ENCODE results near the gene TMEM250. TPM values are rescaled to one million over a fixed set of nuclear protein-coding genes. Genes with fewer than 3 reads are reported as not detected.
"Not testable (repeated sequence)": the region's sequence is repeated elsewhere in the genome, so short reads cannot be mapped to it uniquely, and the experiment has no call there.

Gene TMEM250
- total RNA-seq, 4 donors from 2014 or later, result 25.7 to 46.9 (median 41.5) TPM

DNA sequence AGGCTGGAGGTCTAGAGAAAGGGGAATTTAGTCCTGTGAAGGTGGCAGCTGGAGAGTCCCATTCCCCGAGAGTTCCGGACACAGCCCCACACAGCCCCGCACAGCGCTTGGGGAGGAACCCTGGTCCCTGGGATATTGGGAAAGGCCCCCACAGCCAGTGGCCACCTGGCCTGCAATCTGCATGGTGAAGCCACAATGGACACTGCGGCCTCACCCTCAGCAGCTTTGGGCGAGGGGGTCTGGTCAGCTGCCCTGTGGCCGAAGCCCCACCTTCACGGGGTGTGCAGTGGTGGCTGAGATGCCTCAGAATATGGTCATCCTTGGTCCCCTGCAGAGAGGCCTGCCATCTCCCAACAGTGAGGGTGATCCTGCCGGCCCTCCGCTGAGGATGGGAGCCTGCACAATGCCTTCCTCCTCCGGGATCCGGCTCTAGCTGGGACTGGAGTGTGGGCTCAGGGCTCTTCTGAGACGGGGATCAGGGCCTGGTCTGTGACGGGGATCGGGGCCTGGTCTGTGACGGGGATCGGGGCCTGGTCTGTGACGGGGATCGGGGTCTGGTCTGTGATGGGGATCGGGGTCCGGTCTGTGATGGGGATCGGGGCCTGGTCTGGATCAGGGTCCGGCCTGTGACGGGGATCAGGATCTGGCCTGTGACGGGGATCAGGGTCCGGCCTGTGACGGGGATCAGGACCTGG, 33.3 kb upstream of the TMEM250 start:
- Histone ChIP-seq H3K27ac (no peak overlapping the region), H3K27me3 (peaks cover 34 to 42% (median 39%) of the 10 kb centered on the region in 3 donors), H3K4me3 (no peak overlapping the region), H3K4me1 (no peaks in the 10 kb centered on the region), H3K9me3 (no peaks in the 10 kb centered on the region), H3K36me3 (no peaks in the 10 kb centered on the region)
- in situ Hi-C loops (cut with MboI; ENCODE audit: low sequenced_read_pairs in 4 of 4), result loop anchor here in 1 of 4 donors (25.0 kb wide), 1 partner anchor 135 kb away; no protein-coding TSS in a partner anchor
- TF ChIP-seq, protein P1, sequence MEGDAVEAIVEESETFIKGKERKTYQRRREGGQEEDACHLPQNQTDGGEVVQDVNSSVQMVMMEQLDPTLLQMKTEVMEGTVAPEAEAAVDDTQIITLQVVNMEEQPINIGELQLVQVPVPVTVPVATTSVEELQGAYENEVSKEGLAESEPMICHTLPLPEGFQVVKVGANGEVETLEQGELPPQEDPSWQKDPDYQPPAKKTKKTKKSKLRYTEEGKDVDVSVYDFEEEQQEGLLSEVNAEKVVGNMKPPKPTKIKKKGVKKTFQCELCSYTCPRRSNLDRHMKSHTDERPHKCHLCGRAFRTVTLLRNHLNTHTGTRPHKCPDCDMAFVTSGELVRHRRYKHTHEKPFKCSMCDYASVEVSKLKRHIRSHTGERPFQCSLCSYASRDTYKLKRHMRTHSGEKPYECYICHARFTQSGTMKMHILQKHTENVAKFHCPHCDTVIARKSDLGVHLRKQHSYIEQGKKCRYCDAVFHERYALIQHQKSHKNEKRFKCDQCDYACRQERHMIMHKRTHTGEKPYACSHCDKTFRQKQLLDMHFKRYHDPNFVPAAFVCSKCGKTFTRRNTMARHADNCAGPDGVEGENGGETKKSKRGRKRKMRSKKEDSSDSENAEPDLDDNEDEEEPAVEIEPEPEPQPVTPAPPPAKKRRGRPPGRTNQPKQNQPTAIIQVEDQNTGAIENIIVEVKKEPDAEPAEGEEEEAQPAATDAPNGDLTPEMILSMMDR (IDR thresholded peaks at IDR 0.05 in 4 of 5, conservative IDR thresholded peaks at IDR 0.05 in 1 of 5), result no peak
- no peak for TF ChIP-seq POLR2A (IDR thresholded peaks at IDR 0.05)
- intact Hi-C loops (cut with DNase I; ENCODE audit: low total_unique reads), result no loop called here
- ATAC-seq (no peak), DNase-seq (no peak)

DNA sequence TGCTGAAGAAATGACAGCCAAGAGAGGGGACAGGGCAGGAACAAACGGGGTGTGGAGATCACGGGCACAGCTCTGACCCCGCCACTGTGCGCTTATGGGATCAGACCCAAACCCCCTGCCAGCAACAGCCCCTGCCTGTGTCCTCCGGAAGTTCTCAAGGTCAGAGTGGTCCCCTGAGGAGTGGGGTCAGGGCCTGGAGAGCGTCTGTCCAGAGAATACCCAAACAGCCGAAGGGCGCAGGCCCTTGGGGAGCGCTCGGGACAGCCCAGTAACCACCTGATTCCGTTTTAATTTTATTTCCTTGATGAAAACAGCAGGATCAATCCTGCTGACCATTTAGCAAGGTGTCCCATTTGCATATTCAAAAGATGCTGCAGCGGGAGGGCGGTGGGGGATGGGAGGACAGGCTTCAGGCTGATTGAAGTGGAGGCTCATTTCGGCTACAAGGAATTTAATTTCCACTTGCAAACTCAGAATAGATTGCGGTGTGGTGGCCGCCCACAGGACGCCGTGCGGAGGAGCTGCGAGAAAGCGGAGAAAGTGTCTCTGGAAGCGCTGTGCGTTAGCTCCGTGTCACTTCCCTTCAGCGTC, 32.6 kb upstream of the TMEM250 start:
- in situ Hi-C loops (cut with MboI; ENCODE audit: low sequenced_read_pairs in 4 of 4), result loop anchor here in 1 of 4 donors (25.0 kb wide), 1 partner anchor 136 kb away; no protein-coding TSS in a partner anchor
- intact Hi-C loops (cut with DNase I; ENCODE audit: low total_unique reads), result no loop called here
- DNase-seq (no peak), ATAC-seq (no peak)
- no peak for TF ChIP-seq POLR2A (IDR thresholded peaks at IDR 0.05)
- TF ChIP-seq, protein P1 (IDR thresholded peaks at IDR 0.05 in 4 of 5, conservative IDR thresholded peaks at IDR 0.05 in 1 of 5), result no peak
- Histone ChIP-seq H3K36me3 (no peaks in the 10 kb centered on the region), H3K4me3 (no peak overlapping the region), H3K4me1 (no peaks in the 10 kb centered on the region), H3K9me3 (no peaks in the 10 kb centered on the region), H3K27me3 (peaks cover 29 to 39% (median 36%) of the 10 kb centered on the region in 3 donors), H3K27ac (no peak overlapping the region)

DNA sequence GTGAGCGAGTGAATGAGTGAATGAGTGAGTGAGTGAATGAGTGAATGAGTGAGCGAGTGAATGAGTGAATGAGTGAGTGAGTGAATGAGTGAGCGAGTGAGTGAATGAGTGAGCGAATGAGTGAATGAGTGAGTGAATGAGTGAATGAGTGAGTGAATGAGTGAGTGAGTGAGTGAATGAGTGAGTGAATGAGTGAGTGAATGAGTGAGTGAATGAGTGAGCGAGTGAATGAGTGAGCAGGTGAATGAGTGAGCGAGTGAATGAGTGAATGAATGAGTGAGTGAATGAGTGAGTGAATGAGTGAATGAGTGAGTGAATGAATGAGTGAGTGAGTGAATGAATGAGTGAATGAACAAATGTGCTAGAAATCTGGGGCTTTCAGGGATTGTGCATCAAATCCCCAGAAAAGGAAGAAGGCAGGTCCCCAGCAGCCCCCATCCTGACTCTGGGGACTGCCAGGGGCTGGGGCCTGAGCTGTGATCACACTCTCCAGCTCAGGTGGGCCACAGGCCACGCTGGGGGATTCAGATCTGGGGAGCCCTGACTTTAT, 32.1 kb upstream of the TMEM250 start:
- H3K27ac ChIP-seq; DNase-seq; H3K36me3 ChIP-seq; H3K4me1 ChIP-seq; H3K4me3 ChIP-seq; ATAC-seq; H3K9me3 ChIP-seq; intact Hi-C loops (cut with DNase I; ENCODE audit: low total_unique reads): not testable (repeated sequence)
- peaks cover 29 to 40% (median 37%) of the 10 kb centered on the region in 3 donors for H3K27me3 ChIP-seq
- in situ Hi-C loops (cut with MboI; ENCODE audit: low sequenced_read_pairs in 4 of 4), result loop anchor here in 1 of 4 donors (25.0 kb wide), 1 partner anchor 137 kb away; no protein-coding TSS in a partner anchor

DNA sequence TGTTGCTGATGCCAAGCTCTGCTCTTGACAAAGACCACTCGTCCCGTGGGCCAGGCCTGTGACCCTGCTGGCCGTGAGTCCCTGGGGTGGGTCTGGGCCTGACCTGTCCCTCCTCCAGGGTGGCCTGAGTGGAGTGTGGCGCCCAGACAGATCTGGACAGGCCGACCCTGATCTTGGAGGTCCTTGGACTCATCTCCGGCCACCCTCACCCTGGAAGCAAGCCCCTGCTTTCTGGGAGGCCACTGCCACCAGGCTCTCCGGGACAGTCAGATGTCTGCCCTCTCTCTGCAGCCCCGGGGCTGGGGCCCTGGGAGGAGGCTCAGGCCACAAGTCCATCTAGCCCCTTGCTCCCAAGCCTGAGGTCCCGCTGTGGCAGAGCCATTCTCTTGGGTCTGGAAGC, 31.2 kb upstream of the TMEM250 start:
- Histone ChIP-seq H3K4me3 (no peak overlapping the region), H3K27me3 (peaks cover 27 to 39% (median 36%) of the 10 kb centered on the region in 3 donors), H3K9me3 (no peaks in the 10 kb centered on the region), H3K4me1 (no peaks in the 10 kb centered on the region), H3K27ac (no peak overlapping the region), H3K36me3 (no peaks in the 10 kb centered on the region)
- intact Hi-C loops (cut with DNase I; ENCODE audit: low total_unique reads) (no loop called here), in situ Hi-C loops (cut with MboI; ENCODE audit: low sequenced_read_pairs in 4 of 4) (loop anchor here in 1 of 4 donors (25.0 kb wide), 1 partner anchor 137 kb away; no protein-coding TSS in a partner anchor)
- ATAC-seq, result no peak
- DNase-seq, result no peak
- TF ChIP-seq POLR2A (IDR thresholded peaks at IDR 0.05), result no peak
- TF ChIP-seq, protein P1 (IDR thresholded peaks at IDR 0.05 in 4 of 5, conservative IDR thresholded peaks at IDR 0.05 in 1 of 5), result no peak

DNA sequence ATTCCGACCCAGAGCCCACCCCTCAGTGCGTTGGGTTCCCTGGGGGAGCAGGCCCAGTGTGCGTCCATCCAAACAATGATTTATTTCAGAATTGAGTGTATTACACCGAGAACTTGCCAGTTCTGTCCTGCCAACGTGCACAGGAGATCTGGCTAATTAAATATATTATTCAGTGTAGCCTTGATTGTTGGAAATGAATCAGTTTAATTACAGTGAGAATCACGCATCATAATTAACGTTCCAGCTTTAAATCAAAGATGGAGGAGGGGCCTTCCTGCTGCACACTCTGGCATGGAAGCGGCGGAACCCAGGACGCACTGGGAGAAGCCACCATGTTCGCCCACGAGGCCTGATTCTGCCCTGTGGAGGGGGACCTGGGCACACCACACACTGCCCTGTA, 30.7 kb upstream of the TMEM250 start:
- Histone ChIP-seq H3K36me3 (no peaks in the 10 kb centered on the region), H3K27me3 (peaks cover 27 to 39% (median 37%) of the 10 kb centered on the region in 3 donors), H3K4me3 (no peak overlapping the region), H3K27ac (no peak overlapping the region), H3K4me1 (no peaks in the 10 kb centered on the region), H3K9me3 (no peaks in the 10 kb centered on the region)
- ATAC-seq (no peak), DNase-seq (no peak)
- intact Hi-C loops (cut with DNase I; ENCODE audit: low total_unique reads) (no loop called here), in situ Hi-C loops (cut with MboI; ENCODE audit: low sequenced_read_pairs in 4 of 4) (no loop called here)
- TF ChIP-seq POLR2A (IDR thresholded peaks at IDR 0.05), result no peak
- TF ChIP-seq, protein P1 (IDR thresholded peaks at IDR 0.05 in 4 of 5, conservative IDR thresholded peaks at IDR 0.05 in 1 of 5), result no peak

All from gastrocnemius medialis (tissue), 4 donors.